Fibroblast of lung (primary cell): ENCODE results near the gene HINFP. TPM values are rescaled to one million over a fixed set of nuclear protein-coding genes. Genes with fewer than 3 reads are reported as not detected.
A peak's percentile ranks its signal among the peaks of the same experiment; 100 is the strongest.

Source experiments
- DNase-seq, 2 donors: peaks; one replicate each; pipeline versions ENCODE4 v3.0.0 to v3.0.0-alpha.2; 2010; ENCODE audit warnings: low read depth in 2 of 2
- H2AFZ ChIP-seq: 2 replicates; pipeline ENCODE4 v1.5.1; 2012; ENCODE audit warnings: low read length, control low read depth, inconsistent platforms
- H3K27ac ChIP-seq: 2 replicates; pipeline ENCODE4 v1.5.1; 2011; ENCODE audit warnings: low read length, control low read depth; ENCODE audit not compliant: insufficient read depth
- H3K27me3 ChIP-seq: 2 replicates; pipeline ENCODE4 v1.5.1; 2011; ENCODE audit warnings: mild to moderate bottlenecking, low read length; ENCODE audit not compliant: control insufficient read depth, insufficient read depth
- H3K36me3 ChIP-seq: 2 replicates; pipeline ENCODE4 v1.5.1; 2011; ENCODE audit warnings: low read length; ENCODE audit not compliant: control insufficient read depth, insufficient read depth
- H3K4me1 ChIP-seq: 2 replicates; pipeline ENCODE4 v1.5.1; 2011; ENCODE audit warnings: low read length; ENCODE audit not compliant: control insufficient read depth, insufficient read depth; ENCODE audit errors: extremely low read depth
- H3K4me2 ChIP-seq: 2 replicates; pipeline ENCODE4 v1.5.1; 2011; ENCODE audit warnings: low read length, control low read depth; ENCODE audit not compliant: insufficient read depth; ENCODE audit errors: extremely low read depth
- H3K4me3 ChIP-seq, 4 experiments: fragments of 200-600 bp in 1 of 4; sonication (generic) in 1 of 4; replicated peaks in 1 of 4; 2 replicates each; pipeline ENCODE4 v1.5.1; 2011 to 2016; ENCODE audit warnings: low read length in 4 of 4, low read depth in 3 of 4, mild to moderate bottlenecking in 3 of 4, control low read depth in 2 of 4, inconsistent platforms in 1 of 4, mixed read lengths in 1 of 4; ENCODE audit not compliant: insufficient read depth in 1 of 4; ENCODE audit errors: control extremely low read depth in 1 of 4
- H3K79me2 ChIP-seq: 2 replicates; pipeline ENCODE4 v1.5.1; 2012; ENCODE audit warnings: mild to moderate bottlenecking, low read length, inconsistent platforms; ENCODE audit not compliant: control insufficient read depth, insufficient read depth
- H3K9ac ChIP-seq: 2 replicates; pipeline ENCODE4 v1.5.1; 2011; ENCODE audit warnings: mild to moderate bottlenecking, low read length, control low read depth; ENCODE audit not compliant: insufficient read depth
- H3K9me3 ChIP-seq: 2 replicates; pipeline ENCODE4 v1.5.1; 2012; ENCODE audit warnings: low read depth, low read length; ENCODE audit not compliant: control insufficient read depth, insufficient read depth
- H4K20me1 ChIP-seq: 2 replicates; pipeline ENCODE4 v1.5.1; 2011; ENCODE audit warnings: low read length; ENCODE audit not compliant: control insufficient read depth, insufficient read depth; ENCODE audit errors: extremely low read depth
- EZH2 ChIP-seq: IDR thresholded peaks from 2 replicates; pipeline ENCODE4 v1.5.1; 2012; ENCODE audit warnings: low read length, control low read depth, mild to moderate bottlenecking; ENCODE audit errors: missing control alignments
- polyA plus RNA-seq, 2 donors: library from polyadenylated mRNA; depleted of rRNA in 1 of 2; stranded (reverse) in 1 of 2; unstranded in 1 of 2; fragments of >200 nt; gene quantifications; 2 replicates each; pipeline ENCODE4 v1.2.1, GENCODE V29; 2011 to 2012; ENCODE audit warnings: missing spikeins in 1 of 2
- total RNA-seq: library from RNA; depleted of rRNA; stranded (reverse); fragments of >200 nt; gene quantifications from 2 replicates; pipeline ENCODE4 v1.2.1, GENCODE V29; 2014
- TF ChIP-seq, protein P1 (sequence below), 2 donors: IDR thresholded peaks in 1 of 2; conservative IDR thresholded peaks in 1 of 2; 1 replicate in 1 of 2; 2 replicates in 1 of 2; pipeline ENCODE4 v1.5.1; 2011 to 2012; ENCODE audit warnings: low read length in 2 of 2, control low read depth in 1 of 2, inconsistent platforms in 1 of 2, low read depth in 1 of 2, mild to moderate bottlenecking in 1 of 2

The HINFP gene
- total and polyA plus RNA-seq, 2 donors (not counting 1 experiment from before 2014, with no cell fraction given): 13.1 to 13.5 TPM

DNA sequence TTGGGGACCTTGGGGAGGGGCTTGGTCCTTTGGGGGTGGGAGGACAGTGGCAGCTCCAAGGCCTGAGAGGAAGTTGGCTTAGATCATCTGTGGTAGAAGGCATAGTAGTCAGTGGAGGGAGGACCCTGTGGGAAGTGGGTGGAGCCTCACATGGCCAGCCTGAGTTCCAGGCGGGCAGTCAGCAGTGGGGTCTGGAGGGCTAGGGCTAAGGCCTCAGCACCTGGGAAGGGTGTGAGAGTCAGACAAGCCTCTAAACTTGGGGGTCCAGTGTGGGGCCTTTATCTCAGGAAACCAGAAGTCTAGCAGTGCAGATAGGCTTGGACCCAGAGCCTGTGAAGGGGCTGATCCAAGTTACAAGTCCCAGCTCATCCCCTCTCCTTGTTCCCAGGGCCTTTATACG is 51.1 kb downstream of the HINFP start:
- no peaks in the 10 kb centered on the region for H3K4me1 ChIP-seq
- H3K79me2 ChIP-seq: no peaks in the 10 kb centered on the region
- H3K9ac ChIP-seq: no peak overlapping the region
- peaks cover 3% of the 10 kb centered on the region for H3K36me3 ChIP-seq
- H3K27ac ChIP-seq: no peak overlapping the region
- H2AFZ ChIP-seq: no peak overlapping the region
- H4K20me1 ChIP-seq: no peaks in the 10 kb centered on the region
- TF ChIP-seq, protein P1, sequence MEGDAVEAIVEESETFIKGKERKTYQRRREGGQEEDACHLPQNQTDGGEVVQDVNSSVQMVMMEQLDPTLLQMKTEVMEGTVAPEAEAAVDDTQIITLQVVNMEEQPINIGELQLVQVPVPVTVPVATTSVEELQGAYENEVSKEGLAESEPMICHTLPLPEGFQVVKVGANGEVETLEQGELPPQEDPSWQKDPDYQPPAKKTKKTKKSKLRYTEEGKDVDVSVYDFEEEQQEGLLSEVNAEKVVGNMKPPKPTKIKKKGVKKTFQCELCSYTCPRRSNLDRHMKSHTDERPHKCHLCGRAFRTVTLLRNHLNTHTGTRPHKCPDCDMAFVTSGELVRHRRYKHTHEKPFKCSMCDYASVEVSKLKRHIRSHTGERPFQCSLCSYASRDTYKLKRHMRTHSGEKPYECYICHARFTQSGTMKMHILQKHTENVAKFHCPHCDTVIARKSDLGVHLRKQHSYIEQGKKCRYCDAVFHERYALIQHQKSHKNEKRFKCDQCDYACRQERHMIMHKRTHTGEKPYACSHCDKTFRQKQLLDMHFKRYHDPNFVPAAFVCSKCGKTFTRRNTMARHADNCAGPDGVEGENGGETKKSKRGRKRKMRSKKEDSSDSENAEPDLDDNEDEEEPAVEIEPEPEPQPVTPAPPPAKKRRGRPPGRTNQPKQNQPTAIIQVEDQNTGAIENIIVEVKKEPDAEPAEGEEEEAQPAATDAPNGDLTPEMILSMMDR (conservative IDR thresholded peaks at IDR 0.05 in 1 of 2, IDR thresholded peaks at IDR 0.05 in 1 of 2; ENCODE audit: low read depth in 1 of 2, low read length in 2 of 2): no peak
- no peak for TF ChIP-seq EZH2
- no peaks in the 10 kb centered on the region for H3K27me3 ChIP-seq
- H3K4me3 ChIP-seq: no peak overlapping the region
- DNase-seq: no peak
- H3K4me2 ChIP-seq: no peak overlapping the region
- H3K9me3 ChIP-seq: no peaks in the 10 kb centered on the region

DNA sequence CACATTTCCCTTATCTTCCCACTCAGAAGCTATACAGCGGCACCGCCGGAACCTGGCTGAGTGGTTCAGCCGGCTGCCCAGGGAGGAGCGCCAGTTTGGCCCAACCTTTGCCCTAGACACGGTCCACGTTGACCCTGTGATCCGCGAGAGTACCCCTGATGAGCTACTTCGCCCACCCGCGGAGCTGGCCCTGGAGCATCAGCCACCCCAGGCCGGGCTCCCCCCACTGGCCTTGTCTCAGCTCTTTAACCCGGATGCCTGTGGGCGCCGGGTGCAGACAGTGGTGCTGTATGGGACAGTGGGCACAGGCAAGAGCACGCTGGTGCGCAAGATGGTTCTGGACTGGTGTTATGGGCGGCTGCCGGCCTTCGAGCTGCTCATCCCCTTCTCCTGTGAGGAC is 52.1 kb downstream of the HINFP start:
- no peak overlapping the region for H2AFZ ChIP-seq

DNA sequence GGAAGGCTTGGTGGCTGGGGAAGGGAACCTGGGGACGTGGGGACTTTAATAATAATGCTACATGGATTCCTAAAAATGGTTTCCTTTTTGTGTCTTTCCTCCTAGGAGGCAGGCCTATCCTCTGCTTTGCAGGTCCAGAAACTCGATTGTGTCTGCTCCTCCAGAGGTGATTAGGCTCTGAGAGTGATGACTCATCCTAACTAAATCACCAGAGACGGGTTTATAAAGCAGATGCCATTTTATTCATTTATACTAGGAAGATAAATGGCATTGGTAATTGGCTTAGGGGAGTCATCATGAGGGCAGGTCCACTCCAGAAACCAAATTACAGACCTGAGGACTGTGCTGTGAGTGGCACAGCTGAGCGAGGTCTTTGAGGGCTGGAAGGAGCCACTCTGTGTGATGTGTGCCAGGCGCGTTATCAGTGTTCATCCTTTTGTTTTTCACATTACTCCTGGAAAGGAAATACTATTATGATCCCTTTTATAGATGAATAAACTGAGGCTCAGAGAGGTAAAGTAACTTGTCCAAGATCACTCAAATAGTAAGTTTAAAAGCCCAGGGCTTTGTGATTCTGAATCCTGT is 54.2 kb downstream of the HINFP start:
- Histone ChIP-seq H3K36me3 (peaks cover 5% of the 10 kb centered on the region), H4K20me1 (no peaks in the 10 kb centered on the region), H3K9me3 (no peaks in the 10 kb centered on the region), H3K9ac (no peak overlapping the region), H3K4me3 (no peak overlapping the region), H3K4me2 (no peak overlapping the region), H3K27ac (no peak overlapping the region), H3K27me3 (no peaks in the 10 kb centered on the region), H2AFZ (no peak overlapping the region), H3K79me2 (no peaks in the 10 kb centered on the region), H3K4me1 (no peaks in the 10 kb centered on the region)
- TF ChIP-seq, protein P1 (conservative IDR thresholded peaks at IDR 0.05 in 1 of 2, IDR thresholded peaks at IDR 0.05 in 1 of 2; ENCODE audit: low read depth in 1 of 2, low read length in 2 of 2): no peak
- no peak for TF ChIP-seq EZH2
- peak in 1 of 2 donors; percentile 53 for DNase-seq

More for the DNA sequence above, 52.1 kb downstream of the HINFP start:
- Histone ChIP-seq H3K9ac (no peak overlapping the region), H3K4me2 (no peak overlapping the region), H3K36me3 (peaks cover 3% of the 10 kb centered on the region), H3K4me1 (no peaks in the 10 kb centered on the region), H3K9me3 (no peaks in the 10 kb centered on the region), H3K79me2 (no peaks in the 10 kb centered on the region), H3K27me3 (no peaks in the 10 kb centered on the region), H3K27ac (no peak overlapping the region), H3K4me3 (no peak overlapping the region), H4K20me1 (no peaks in the 10 kb centered on the region)
- no peak for TF ChIP-seq EZH2
- TF ChIP-seq, protein P1 (conservative IDR thresholded peaks at IDR 0.05 in 1 of 2, IDR thresholded peaks at IDR 0.05 in 1 of 2; ENCODE audit: low read depth in 1 of 2, low read length in 2 of 2): no peak
- DNase-seq: no peak
